Measurements from ENCODE around the gene SEPTIN3. TPM values are rescaled to one million over a fixed set of nuclear protein-coding genes. Genes with fewer than 3 reads are reported as not detected.

Gene SEPTIN3
- total and polyA plus RNA-seq, 2 experiments from 2014 or later = 1.5 TPM

DNA sequence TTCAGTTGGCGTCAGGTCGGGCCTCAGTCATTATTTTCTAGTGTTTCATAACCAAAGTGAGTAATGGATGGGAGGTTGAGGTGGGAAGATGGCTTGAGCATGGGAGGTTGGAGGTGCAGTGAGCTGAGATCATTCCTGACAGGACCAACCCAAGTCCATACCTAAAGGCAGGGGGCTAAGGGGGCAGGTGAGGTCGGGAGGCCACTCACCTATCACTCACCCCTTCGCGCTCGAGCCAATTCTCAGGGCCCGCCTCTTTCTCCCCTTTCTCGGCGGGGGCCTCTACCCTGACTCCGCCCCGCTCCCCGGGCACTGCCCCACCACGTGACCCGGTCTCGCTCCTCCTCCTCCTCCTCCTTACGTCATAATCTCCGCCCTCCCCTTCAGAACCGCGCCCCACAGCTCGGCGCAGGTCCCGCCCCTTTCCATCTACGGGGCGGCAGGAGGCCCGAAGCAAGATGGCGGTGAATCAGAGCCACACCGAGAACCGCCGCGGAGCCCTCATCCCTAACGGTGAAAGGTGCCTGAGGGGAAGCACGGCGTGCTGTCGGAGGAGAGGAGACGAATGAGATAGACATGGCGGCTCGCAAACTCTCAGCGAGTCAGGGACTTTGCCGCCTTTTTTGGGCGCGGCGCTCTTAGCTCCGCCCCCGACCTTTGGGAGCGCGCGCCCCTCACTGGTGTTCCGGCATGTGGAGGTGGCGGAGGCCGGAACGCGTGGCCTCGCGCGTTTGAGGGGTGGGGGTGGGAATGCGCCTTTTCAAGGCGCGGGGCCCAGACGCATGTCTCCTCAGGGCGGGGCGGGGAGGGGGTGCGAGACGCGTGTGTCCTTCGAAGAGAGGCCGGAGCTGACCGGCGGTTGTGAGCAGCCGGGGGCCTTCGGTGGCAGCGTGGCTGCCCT lies 29.4 kb downstream of the SEPTIN3 start, which contains the start of gene WBP2NL:
Gene WBP2NL, plus strand, starts transcription at position 428 of the 901 bp plus-strand sequence. Its CDS starts 31 bp downstream, at position 459.
- WGBS (ENCODE audit: low lambda C conversion rate, missing lambda C conversion rate) = 97% methylated on average over 54 of the region's 71 CpGs
- TF ChIP-seq, protein P1, sequence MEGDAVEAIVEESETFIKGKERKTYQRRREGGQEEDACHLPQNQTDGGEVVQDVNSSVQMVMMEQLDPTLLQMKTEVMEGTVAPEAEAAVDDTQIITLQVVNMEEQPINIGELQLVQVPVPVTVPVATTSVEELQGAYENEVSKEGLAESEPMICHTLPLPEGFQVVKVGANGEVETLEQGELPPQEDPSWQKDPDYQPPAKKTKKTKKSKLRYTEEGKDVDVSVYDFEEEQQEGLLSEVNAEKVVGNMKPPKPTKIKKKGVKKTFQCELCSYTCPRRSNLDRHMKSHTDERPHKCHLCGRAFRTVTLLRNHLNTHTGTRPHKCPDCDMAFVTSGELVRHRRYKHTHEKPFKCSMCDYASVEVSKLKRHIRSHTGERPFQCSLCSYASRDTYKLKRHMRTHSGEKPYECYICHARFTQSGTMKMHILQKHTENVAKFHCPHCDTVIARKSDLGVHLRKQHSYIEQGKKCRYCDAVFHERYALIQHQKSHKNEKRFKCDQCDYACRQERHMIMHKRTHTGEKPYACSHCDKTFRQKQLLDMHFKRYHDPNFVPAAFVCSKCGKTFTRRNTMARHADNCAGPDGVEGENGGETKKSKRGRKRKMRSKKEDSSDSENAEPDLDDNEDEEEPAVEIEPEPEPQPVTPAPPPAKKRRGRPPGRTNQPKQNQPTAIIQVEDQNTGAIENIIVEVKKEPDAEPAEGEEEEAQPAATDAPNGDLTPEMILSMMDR (IDR thresholded peaks at IDR 0.05; ENCODE audit: poor library complexity) = no peak
- TF ChIP-seq EZH2phosphoT487 (IDR thresholded peaks at IDR 0.05; ENCODE audit: low read depth, severe bottlenecking, unreplicated experiment) = no peak
- TF ChIP-seq EZH2 (IDR thresholded peaks at IDR 0.05; ENCODE audit: borderline replicate concordance) = no peak
- Histone ChIP-seq H3K4me2 (no peak within 1 kb of the TSS), H3K79me2 (no peaks in the 10 kb centered on the region), H3K9me3 (ENCODE audit: low read depth) (no peaks in the 10 kb centered on the region), H3K27me3 (no peaks in the 10 kb centered on the region), H3K4me1 (ENCODE audit: insufficient read depth) (no peaks in the 10 kb centered on the region), H3K9me2 (replicated peaks; ENCODE audit: insufficient read depth) (no peaks in the 10 kb centered on the region), H3K36me3 (replicated peaks; ENCODE audit: insufficient read depth, low read depth) (no peaks in the 10 kb centered on the region), H4K20me1 (ENCODE audit: insufficient read depth, poor library complexity, severe bottlenecking) (no peaks in the 10 kb centered on the region), H3K4me3 (no peak within 1 kb of the TSS), H2AFZ (no peak within 1 kb of the TSS), H3K27ac (no peak within 1 kb of the TSS)
- no peak for DNase-seq (ENCODE audit: low spot score)

DNA sequence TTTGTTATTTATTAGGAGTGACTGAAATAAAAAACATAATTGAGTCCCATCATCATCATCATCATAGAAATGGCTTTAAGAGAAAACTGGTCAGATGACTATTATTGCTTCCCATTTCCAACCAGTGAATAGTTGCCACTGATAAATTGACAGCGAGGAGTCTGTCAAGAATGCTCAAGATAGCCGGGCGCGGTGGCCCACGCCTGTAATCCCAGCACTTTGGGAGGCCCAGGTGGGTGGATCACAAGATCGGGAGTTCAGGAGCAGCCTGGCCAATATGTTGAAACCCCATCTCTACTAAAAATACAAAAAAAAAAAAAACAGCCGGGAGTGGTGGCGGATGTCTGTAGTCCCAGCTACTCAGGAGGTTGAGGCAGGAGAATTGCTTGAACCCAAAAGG lies 31.2 kb downstream of the SEPTIN3 start:
- no peak overlapping the region for H3K4me3 ChIP-seq

DNA sequence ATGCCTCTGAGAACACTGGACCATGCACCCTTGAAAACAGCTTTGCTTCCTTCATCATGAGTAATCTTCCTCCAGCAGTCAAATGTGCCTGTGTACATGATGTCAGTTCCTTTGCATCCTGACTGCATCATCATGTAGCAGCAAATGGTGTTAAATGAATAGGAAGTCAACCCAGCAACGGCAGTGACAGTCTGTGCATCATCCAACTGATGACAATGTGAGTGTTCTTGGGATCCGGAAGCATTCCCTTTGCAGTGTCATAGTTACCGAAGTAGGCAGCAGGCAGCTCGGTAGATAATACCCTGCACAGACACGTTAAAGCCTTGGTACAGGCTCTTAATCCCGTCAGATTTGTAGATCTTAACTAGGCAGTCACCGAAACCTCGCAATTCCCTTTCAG lies 31.9 kb downstream of the SEPTIN3 start:
- Histone ChIP-seq H3K4me1 (ENCODE audit: insufficient read depth) (no peaks in the 10 kb centered on the region), H3K36me3 (replicated peaks; ENCODE audit: insufficient read depth, low read depth) (no peaks in the 10 kb centered on the region), H3K27ac (no peak overlapping the region), H3K79me2 (no peaks in the 10 kb centered on the region), H3K4me2 (no peak overlapping the region), H3K4me3 (no peak overlapping the region), H3K27me3 (no peaks in the 10 kb centered on the region), H2AFZ (no peak overlapping the region), H3K9me3 (ENCODE audit: low read depth) (no peaks in the 10 kb centered on the region), H3K9me2 (replicated peaks; ENCODE audit: insufficient read depth) (no peaks in the 10 kb centered on the region), H4K20me1 (ENCODE audit: insufficient read depth, poor library complexity, severe bottlenecking) (no peaks in the 10 kb centered on the region)
- WGBS (ENCODE audit: low lambda C conversion rate, missing lambda C conversion rate) = 59% methylated on average over 8 of the region's 8 CpGs
- TF ChIP-seq, protein P1 (IDR thresholded peaks at IDR 0.05; ENCODE audit: poor library complexity) = no peak
- no peak for TF ChIP-seq EZH2 (IDR thresholded peaks at IDR 0.05; ENCODE audit: borderline replicate concordance)
- no peak for TF ChIP-seq EZH2phosphoT487 (IDR thresholded peaks at IDR 0.05; ENCODE audit: low read depth, severe bottlenecking, unreplicated experiment)
- no peak for DNase-seq (ENCODE audit: low spot score)

More for the DNA sequence above, 31.2 kb downstream of the SEPTIN3 start:
- 87% methylated on average over 8 of the region's 8 CpGs for WGBS (ENCODE audit: low lambda C conversion rate, missing lambda C conversion rate)
- no peaks in the 10 kb centered on the region for H3K4me1 ChIP-seq (ENCODE audit: insufficient read depth)
- no peak for DNase-seq (ENCODE audit: low spot score)
- H3K4me2 ChIP-seq = no peak overlapping the region
- H3K9me3 ChIP-seq (ENCODE audit: low read depth) = no peaks in the 10 kb centered on the region
- H3K79me2 ChIP-seq = no peaks in the 10 kb centered on the region
- no peaks in the 10 kb centered on the region for H4K20me1 ChIP-seq (ENCODE audit: insufficient read depth, poor library complexity, severe bottlenecking)
- H3K36me3 ChIP-seq (replicated peaks; ENCODE audit: insufficient read depth, low read depth) = no peaks in the 10 kb centered on the region
- no peaks in the 10 kb centered on the region for H3K27me3 ChIP-seq
- no peak overlapping the region for H2AFZ ChIP-seq
- H3K9me2 ChIP-seq (replicated peaks; ENCODE audit: insufficient read depth) = no peaks in the 10 kb centered on the region
- H3K27ac ChIP-seq = no peak overlapping the region
- TF ChIP-seq, protein P1 (IDR thresholded peaks at IDR 0.05; ENCODE audit: poor library complexity) = no peak
- no peak for TF ChIP-seq EZH2 (IDR thresholded peaks at IDR 0.05; ENCODE audit: borderline replicate concordance)
- TF ChIP-seq EZH2phosphoT487 (IDR thresholded peaks at IDR 0.05; ENCODE audit: low read depth, severe bottlenecking, unreplicated experiment) = no peak
